Psoas muscle (tissue), 8 donors: ENCODE results near the gene TSPAN5. TPM values are rescaled to one million over a fixed set of nuclear protein-coding genes. Genes with fewer than 3 reads are reported as not detected.
"Not testable (repeated sequence)": the region's sequence is repeated elsewhere in the genome, so short reads cannot be mapped to it uniquely, and the experiment has no call there.

ENCODE experiments used
- ATAC-seq, 4 donors: fragments of 200-7000 bp; cut with Tn5 transposase; one replicate each; pipeline ENCODE4 v1.9.1; 2020; ENCODE audit warnings: moderate library complexity in 3 of 4, mild to moderate bottlenecking in 2 of 4
- DNase-seq, 2 donors: peaks; one replicate each; pipeline ENCODE4 v3.0.0-alpha.2; 2020
- H3K27ac ChIP-seq: fragments of 200-600 bp; one replicate; pipeline ENCODE4 v1.8.0; 2022
- H3K27me3 ChIP-seq, 3 donors: fragments of 200-600 bp in 1 of 3; one replicate each; pipeline versions ENCODE4 v1.6.1 to v1.8.0; 2013 to 2022; ENCODE audit warnings: low read length in 2 of 3, mild to moderate bottlenecking in 2 of 3, moderate library complexity in 1 of 3; ENCODE audit not compliant: insufficient read depth in 3 of 3
- H3K36me3 ChIP-seq, 2 donors: fragments of 200-600 bp in 1 of 2; one replicate each; pipeline versions ENCODE4 v1.6.1 to v1.8.0; 2013 to 2022; ENCODE audit warnings: low read depth in 1 of 2, mild to moderate bottlenecking in 1 of 2, moderate library complexity in 1 of 2; ENCODE audit not compliant: insufficient read depth in 1 of 2
- H3K4me1 ChIP-seq: fragments of 200-600 bp; one replicate; pipeline ENCODE4 v1.8.0; 2022
- H3K4me3 ChIP-seq: fragments of 200-600 bp; one replicate; pipeline ENCODE4 v1.8.0; 2022; ENCODE audit warnings: mild to moderate bottlenecking
- H3K9me3 ChIP-seq: fragments of 200-600 bp; one replicate; pipeline ENCODE4 v1.8.0; 2022
- CTCF ChIP-seq: fragments of 200-600 bp; IDR thresholded peaks from one replicate; pipeline ENCODE4 v1.8.0; 2022; ENCODE audit warnings: antibody characterized with exemption
- WGBS, 3 donors: extraction: QIAGEN DNeasy Blood & Tissue Kit; methylation state at CpG; one replicate each; pipeline versions ENCODE4 v1.1.6 to v1.1.7; 2013; 5-methylcytosine and 5-hydroxymethylcytosine counted together
- intact Hi-C, 2 donors: fragments of 100-400 bp; cut with DNase I; formaldehyde crosslinking; loops; one replicate each; pipeline versions ENCODE4 v1.11.0 to v1.14.2; 2022
- polyA plus RNA-seq, 3 donors: library from polyadenylated mRNA; stranded (reverse); fragments of 200-250 nt; gene quantifications; one replicate each; pipeline ENCODE4 v1.2.3, GENCODE V29; 2013
- total RNA-seq, 4 donors: library from RNA; stranded (reverse); fragmentation: NEBNext Ultra II Directional in 2 of 4; extraction: Animal tissue kit (Norgen Biotek cat#: 25700) in 2 of 4; gene quantifications; one replicate each; pipeline versions ENCODE4 v1.2.1 to v1.2.4, GENCODE V29; 2021 to 2023
- donor health status: healthy with polysubstance abuse.
- donor health status: DM: no; HTN: no; CAD: no; lungs with moderate emphysema.
- donor health status: Bipolar disorder and iron deficiency.
- donor health status: healthy.
- donor health status: DM: yes; HTN: yes; CAD: no.
- donor health status: DM: no; HTN: no; CAD: no.
- donor health status: DM: no; HTN: no; CAD: no.
- donor health status: DM: yes; HTN: yes; CAD: no.

TSPAN5 gene
- total and polyA plus RNA-seq, 7 donors = 0.63 to 7.3 (median 3.8) TPM

GRCh38 chr4:98482847-98483806, 175.3 kb downstream of the TSPAN5 start:
- no peaks in the 10 kb centered on the region for H3K9me3 ChIP-seq
- no peak overlapping the region for H3K4me3 ChIP-seq
- H3K27ac ChIP-seq = no peak overlapping the region
- DNase-seq (no peak), ATAC-seq (no peak)
- WGBS, 3 donors = 92 to 94% (median 93%) methylated on average over 10 of the region's 10 CpGs
- H3K4me1 ChIP-seq = no peaks in the 10 kb centered on the region
- no peak for TF ChIP-seq CTCF
- no peaks in the 10 kb centered on the region for H3K27me3 ChIP-seq
- H3K36me3 ChIP-seq = no peaks in the 10 kb centered on the region
- intact Hi-C loops = no loop called here

- WGBS, 3 donors = 75 to 85% (median 81%) methylated on average over 3 of the region's 3 CpGs
- Histone ChIP-seq H3K4me1 (no peaks in the 10 kb centered on the region), H3K36me3 (no peaks in the 10 kb centered on the region), H3K27me3 (no peaks in the 10 kb centered on the region), H3K9me3 (no peaks in the 10 kb centered on the region), H3K4me3 (no peak overlapping the region), H3K27ac (no peak overlapping the region)
- DNase-seq = no peak
- TF ChIP-seq CTCF = no peak
- intact Hi-C loops = no loop called here
- no peak for ATAC-seq
These were observed 175.9 kb downstream of the TSPAN5 start for GRCh38 chr4:98482503-98482846.

- no peak for DNase-seq
- WGBS, 3 donors = 18 to 30% (median 21%) methylated on average over 3 of the region's 3 CpGs
These were observed 177.2 kb downstream of the TSPAN5 start for GRCh38 chr4:98481167-98481566.

GRCh38 chr4:98480535-98480934, 177.9 kb downstream of the TSPAN5 start:
- TF ChIP-seq CTCF = no peak
- Histone ChIP-seq H3K36me3 (no peaks in the 10 kb centered on the region), H3K27me3 (no peaks in the 10 kb centered on the region), H3K4me3 (no peak overlapping the region), H3K4me1 (no peaks in the 10 kb centered on the region), H3K9me3 (no peaks in the 10 kb centered on the region), H3K27ac (no peak overlapping the region)
- 78 to 81% (median 81%) methylated on average over 5 of the region's 5 CpGs for WGBS, 3 donors
- DNase-seq (no peak), ATAC-seq (no peak)
- intact Hi-C loops = no loop called here

More at GRCh38 chr4:98481167-98481566, 177.2 kb downstream of the TSPAN5 start:
- Histone ChIP-seq H3K9me3 (no peaks in the 10 kb centered on the region), H3K27ac (no peak overlapping the region), H3K4me3 (no peak overlapping the region), H3K27me3 (no peaks in the 10 kb centered on the region), H3K4me1 (no peaks in the 10 kb centered on the region), H3K36me3 (no peaks in the 10 kb centered on the region)
- no peak for ATAC-seq
- TF ChIP-seq CTCF = no peak
- intact Hi-C loops = no loop called here

- H3K36me3 ChIP-seq, DNase-seq, intact Hi-C loops, ATAC-seq, H3K27ac ChIP-seq, H3K4me1 ChIP-seq, H3K4me3 ChIP-seq, H3K27me3 ChIP-seq, H3K9me3 ChIP-seq: not testable (repeated sequence)
- WGBS, 3 donors = 57 to 65% (median 58%) methylated on average over 2 of the region's 2 CpGs
These were observed 178.8 kb downstream of the TSPAN5 start for GRCh38 chr4:98479590-98479989.
